ENCODE measurements around the gene PTPRM.

The PTPRM gene

DNA sequence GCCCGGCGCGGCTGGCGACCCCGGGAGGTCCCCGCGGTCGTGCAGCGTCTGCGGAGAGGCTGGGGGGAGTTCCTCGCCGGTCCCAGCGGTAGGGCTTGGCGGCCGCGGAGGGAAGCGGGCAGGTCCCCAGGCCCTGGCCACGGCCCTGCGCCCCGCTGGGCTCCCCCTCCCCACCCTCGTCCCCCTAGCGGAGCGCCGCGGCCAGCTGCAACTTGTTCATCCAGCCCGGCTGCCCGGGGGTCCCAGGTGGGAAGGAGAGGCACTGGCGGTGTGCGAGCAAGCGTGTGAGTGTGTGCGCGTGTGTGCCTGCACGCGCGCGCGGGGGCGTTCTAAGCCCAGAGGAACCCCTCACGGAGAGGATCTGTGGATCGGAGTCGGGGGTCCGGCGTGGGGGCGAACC, 1.3 kb downstream of the PTPRM start:
- no peak for DNase-seq

DNA sequence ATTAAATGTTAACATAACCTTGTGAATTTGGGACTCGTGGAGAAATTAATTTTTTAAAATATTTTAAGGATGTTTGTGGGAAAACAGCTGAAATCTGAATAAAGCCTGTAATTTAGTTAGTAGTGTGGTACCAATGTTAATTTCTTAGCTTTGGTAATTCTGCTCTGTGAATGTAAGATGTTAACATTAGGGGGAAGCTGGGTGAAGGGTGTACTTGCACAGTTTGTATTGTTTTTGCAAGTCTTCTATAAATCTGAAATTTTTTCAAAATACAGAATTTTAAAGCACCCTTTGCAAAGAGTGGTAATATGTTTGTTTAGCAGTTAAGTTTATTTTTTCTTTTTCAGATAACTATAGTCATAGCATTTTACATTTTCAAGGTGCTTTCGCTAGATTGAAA, 4.5 kb downstream of the PTPRM start:
- no peak for DNase-seq

DNA sequence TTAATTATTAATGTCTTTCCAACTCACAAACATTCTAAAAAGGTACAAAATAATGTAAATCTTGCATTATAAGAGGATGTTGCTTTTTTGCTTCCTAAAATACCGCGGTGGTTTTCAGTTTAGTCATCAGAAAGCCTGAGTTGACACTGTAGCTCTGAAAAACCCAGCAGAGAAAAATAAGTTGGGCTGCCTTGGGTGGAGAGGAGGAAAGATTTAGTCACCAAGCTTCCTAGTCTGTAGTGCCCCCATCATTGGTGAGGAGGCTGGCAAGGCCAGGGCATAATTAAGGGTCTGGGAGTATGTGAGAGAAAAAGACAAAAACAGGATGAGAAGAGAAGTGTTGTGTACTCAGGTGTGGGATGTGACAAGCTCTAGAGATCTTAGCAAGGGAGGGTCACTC, 5.7 kb downstream of the PTPRM start:
- DNase-seq, result no peak

DNA sequence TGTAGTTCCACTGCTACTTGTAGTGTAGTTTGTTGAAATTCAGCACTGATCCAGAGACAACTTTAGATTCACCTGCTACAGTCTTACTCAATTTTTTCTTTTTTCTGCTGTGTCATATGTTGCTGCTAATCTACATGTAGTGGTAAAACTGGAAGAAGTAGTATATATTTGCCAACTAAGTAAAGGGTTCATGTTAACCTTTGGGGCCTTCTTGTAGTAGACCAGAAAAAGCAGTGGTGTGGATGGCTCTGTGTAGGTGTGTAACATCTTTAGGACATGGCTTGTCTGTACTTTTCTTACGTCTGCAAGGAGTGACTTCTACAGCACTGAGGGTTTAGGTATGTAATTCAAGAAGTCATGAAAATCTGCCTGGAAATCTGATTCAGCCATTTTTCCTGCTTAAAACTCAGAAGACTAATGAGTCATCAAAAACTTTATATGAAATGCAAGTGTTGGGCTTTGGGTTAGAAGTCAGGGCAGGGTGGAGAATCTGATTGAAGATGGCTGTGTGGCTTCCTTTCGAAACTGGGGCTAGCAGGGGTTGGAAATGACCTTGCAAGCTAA, 8.4 kb downstream of the PTPRM start:
- DNase-seq, result no peak

DNA sequence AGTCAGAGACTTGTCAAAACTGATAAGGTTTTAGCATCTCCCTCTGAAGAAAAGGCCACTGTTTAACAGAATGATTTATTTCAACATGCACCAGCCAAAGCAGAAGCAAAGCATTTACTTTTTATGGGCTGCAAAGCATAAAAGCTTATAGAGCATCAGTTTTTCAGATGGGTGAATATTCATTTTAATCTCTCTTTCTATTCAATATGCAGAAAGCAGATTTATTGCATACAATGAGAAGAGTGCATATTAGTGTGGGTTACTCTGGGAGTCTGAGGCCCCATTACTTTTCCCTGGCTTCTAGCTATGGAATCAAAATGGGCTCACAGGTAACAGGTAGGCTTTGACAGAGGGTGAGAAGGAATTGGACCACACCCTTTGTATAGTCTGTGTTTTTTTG, 9.0 kb downstream of the PTPRM start:
- DNase-seq, result no peak

DNA sequence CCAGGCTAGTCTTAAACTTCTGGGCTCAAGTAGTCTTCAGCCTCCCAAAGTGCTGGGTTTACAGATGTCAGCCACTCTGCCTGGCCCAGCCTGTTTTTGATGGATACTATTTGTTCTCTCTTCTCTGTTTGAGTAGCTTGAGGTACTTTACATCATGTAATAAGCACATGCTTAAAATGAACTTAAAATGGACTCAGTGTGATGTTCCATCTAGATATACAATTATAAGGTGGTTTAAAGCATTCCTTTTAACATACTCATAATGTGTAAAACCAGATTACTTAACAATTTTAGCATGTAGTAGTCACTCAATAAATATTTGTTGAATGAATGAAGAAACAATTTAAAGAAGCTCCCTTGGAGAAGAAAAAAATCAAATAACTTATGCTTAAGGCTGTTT, 9.6 kb downstream of the PTPRM start:
- no peak for DNase-seq

DNA sequence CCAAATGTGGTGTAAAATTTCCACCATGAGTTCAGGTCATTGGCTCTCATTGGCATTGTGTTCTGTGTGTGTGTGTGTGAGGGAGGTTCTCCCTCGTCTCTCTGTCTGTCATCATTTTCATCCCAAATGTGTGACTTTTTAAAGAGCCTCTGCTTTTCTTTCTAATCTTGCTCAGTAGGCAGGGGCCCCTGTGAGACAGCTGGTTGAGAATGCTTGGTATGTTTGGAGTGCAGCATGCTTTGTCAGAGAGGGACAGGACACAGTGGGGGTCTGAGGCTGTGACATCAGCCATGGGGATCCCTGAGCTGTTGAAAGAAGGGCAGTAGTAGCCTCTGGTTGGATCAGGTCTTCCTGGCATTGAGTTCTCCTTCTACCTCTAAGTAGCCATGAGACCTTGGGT, 10.6 kb downstream of the PTPRM start:
- no peak for DNase-seq

DNA sequence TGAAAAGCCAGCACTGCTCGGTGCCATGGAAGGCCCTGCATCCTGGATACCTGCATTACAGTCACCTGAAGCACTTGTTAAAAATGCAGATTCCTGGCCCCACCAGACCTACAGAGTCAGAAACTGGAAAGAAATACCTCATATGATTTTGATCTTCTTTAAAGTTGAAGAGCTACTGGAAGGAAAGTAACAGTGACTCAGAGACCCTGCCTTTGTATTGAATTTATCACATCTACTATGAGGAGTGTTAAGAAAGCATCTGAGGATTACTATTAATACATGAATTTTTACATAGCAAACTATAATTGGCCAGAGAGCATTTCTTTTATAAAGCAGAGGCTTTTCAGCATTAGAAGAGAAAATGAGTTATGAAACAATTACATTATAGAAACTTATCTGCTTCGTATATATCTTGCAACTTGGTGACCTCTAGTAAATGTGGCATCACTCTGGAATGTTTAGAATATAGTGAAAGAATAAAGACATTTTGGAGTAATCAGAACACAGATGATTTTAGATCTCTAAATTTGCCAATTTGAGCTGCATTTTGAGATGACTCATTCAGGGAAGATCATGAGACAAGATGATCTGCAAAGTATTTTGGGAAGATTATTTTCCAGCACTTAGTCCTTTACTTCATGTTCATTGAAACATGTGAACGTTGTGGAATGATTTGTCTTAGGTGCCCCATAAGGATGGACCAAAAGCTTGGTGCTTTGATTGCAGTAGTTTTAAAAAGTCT, 12.2 kb downstream of the PTPRM start:
- DNase-seq, result no peak

DNA sequence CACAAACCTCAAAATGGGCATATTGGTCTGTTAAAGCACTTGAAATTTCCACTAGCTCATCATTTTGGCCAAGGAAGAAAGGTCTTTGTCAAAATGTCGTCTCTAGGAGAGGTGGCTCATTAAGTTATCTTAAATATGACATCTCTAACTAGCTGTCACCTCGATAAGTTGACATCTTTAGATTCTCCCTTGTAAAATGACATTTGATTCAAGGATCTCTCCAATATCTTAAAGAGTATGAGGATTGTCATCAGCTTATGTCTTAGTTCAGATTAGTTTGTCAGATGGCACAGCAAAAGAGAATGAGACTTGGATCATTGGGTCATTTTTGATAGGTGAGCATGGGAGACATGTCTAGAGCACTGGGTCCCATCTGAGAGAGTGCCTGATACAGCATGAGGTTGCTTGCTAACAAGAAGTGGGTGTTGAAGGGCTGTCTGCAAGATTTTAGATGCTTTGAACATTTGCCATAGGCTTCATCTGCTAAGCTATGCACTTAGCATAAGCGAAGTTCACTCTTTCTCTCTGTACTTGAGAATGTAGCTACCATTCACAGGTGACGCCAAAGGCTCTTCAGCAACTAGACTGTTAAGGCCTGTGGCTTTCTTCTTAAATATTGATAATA, 12.9 kb downstream of the PTPRM start:
- DNase-seq, result no peak

DNA sequence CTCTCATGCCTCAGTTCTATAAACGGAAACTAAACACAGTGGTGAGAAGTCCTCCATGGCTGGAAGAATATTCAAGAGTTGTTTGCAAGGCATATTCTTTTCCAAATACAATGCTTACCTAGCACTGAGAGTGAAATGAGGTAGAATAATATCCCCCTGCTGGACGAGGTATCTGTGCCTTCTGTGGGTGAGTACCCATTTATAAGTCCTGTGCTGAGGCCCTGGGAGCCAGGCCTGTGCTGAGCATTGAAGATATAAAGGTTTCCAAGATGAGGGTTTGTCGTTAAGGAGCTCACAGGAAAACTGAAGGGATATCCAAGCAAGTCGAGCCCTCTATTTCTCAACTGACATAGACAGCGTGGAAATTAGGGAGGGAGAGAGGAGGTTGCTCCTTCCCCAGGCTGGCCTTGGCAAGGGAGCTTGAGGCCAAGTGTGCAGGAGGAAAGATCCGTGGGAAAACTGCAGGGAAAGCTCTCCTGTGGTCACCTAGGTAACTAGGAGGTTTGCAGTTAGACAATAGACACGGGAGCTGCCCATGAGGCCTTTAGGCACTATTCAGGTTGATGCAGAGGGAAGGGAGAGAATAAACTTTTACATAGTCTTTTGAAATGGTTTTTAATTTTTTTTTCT, 17.6 kb downstream of the PTPRM start:
- DNase-seq, result no peak

DNA sequence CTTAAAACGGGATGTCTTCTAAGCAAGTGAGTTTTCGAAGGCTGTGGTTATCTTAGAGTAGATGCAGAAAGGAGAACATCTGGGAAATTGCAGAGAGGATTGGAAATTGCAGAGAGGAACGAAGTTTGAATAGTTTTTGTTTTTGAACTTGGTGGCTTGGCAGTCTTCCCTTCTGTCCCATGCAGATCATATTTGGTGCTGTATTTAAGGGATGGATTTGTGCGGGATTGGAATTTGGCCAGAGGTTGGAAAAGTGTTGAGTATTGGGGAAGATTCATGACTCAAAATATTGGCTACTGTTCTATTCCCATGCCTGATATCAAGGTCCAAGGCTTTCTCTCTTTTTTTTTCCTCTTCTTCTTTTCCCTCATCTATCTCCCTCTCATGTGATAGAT, 18.2 kb downstream of the PTPRM start:
- no peak for DNase-seq

DNA sequence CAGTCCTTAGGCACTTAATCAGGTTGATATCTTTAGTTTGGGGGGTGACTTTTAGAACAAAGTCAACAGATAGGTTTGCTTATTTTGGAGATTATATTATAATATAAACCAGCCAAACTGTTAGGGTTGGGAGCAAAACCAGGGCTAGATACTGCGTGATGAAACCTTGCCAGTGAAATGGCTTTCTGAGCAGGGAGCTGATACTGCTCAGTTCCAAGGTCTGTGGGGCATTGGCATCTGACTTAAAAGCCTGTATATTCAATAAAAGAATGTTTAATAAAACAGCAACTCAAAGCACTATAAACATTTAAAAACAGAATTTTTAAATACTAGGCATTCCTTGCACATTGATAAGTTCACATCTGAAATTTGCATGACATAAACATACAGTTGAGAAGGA, 19.3 kb downstream of the PTPRM start:
- DNase-seq, result no peak

DNA sequence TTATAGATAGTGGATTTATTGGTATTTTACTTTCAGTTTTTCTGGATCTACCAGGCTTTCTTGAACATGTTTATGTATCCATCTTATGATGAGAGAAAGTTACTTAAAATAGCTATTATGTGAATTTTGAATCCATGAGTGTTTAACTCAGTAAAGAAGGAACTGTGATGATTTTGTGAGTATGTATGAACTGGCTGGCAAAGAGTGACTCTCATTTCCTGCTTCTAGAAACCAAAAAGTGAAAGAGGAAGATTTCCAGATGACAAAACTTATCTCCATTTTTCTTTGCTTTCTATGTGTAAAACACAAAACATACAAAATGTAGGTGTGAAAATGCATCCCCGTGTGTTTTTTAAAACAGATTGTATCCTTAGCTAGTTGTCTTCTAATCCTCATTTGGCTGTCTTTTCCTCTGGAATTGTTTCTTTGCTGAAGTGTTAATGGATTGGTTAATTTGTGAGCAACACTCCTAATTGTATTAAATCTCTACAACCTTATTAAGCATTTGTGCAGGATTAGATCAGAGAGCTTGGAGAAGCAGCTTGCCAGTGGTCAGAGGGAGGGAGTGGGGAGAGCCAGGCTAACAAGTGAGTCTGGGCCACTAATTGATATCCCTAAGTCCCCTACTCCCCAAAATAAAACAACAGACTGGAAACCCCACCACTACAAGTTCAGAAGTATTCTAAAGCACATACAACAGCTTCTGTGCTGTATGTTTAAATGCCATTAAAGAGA, 23.9 kb downstream of the PTPRM start:
- peak; percentile 48 for DNase-seq

DNA sequence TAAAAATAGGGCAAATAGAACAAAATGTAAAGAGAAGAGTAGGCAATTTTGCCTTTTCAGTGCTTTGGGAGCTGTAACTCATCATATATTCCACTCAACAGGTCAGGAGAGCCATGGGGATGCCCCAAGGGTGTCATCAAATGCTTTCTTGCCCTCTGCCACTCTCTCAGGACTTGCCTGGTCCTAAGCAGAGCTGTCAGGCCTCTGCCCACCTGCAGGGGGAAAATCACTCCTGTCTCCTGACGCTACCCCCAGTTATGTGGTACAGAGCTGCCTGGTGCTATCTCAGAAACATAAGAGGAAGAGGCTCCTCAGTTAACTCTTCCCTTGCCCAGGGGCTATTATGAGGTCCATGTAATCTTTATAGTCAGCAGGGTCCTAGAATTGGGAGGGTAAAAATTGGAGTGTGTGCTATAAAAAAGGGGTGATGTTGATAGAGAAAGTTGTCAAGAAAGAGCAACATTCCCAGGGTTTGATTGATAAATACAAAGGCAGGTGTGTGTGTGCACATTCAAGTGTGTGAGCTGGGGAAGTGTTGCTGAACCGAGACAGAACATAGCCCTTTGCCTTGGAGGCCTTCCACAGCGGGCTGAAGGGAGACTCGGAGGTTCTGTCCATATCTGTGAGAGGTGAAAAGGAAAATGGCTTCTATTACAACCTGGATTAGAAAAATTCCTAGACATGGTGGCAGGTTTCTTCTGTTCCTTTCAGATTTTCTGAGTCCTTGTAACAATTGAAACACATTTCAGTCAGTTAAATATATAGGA, 25.4 kb downstream of the PTPRM start:
- DNase-seq, result no peak

DNA sequence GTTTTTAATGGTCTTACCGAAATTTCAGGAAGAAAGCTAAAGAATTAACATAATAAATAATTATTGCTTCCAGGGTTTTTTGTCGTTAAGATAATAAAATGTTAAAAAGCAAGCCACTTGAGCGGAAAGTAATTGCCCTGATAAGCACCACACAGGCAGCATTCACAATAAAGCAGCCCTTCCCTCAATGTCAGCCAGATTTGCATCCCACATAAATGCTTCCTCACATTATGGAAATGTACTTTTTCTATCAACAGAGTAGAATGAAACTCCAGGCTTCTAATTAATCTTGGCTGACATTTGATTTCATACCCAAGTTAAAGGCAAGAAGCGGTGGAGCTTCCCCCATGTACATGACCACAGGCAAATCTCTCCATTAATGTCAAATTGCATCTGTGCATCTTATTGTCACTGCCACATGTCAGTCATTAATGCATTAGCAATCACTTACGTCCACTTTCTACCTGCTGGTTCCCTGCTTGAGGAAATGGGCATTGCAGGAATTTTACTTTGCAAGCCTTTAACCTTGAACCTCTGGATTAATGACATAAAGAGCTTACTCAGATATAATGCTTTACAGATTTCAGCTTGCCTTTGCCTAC, 26.2 kb downstream of the PTPRM start:
- no peak for DNase-seq

DNA sequence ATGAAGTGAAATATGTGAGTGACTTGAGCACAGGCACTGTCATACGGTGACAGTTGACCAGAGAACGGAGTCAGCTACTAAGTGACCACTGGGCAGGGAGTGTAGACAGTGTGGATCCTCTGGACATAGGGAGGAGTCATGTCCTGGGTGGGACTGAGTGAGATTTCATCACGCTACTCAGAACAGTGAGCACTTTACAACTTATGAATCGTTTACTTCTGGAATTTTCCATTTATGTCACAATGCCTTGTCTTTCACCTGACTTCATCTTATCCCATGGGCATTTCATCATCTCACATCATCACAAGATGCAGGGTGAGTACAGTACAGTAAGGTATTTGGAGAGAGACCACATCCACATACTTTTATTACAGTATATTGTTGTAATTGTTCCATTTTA, 29.0 kb downstream of the PTPRM start:
- no peak for DNase-seq

DNA sequence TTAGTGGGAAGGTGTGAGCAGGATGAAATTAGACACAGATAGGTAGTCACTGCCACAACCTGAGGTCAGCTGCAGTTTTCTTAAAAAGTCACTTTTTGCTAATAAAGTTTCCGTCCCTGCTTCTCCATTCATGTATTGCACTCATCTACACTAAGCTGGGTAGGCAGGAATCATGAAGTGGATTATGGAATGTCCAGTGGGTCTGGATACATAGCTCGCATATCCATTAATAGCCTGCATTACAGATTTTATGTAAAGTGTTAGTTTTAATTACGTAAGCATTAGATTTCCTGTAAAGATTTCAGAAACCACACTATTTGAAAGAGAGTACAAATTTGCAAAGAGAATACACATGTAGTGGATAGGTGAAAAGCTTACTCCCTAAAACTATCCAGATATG, 30.4 kb downstream of the PTPRM start:
- DNase-seq, result no peak

DNA sequence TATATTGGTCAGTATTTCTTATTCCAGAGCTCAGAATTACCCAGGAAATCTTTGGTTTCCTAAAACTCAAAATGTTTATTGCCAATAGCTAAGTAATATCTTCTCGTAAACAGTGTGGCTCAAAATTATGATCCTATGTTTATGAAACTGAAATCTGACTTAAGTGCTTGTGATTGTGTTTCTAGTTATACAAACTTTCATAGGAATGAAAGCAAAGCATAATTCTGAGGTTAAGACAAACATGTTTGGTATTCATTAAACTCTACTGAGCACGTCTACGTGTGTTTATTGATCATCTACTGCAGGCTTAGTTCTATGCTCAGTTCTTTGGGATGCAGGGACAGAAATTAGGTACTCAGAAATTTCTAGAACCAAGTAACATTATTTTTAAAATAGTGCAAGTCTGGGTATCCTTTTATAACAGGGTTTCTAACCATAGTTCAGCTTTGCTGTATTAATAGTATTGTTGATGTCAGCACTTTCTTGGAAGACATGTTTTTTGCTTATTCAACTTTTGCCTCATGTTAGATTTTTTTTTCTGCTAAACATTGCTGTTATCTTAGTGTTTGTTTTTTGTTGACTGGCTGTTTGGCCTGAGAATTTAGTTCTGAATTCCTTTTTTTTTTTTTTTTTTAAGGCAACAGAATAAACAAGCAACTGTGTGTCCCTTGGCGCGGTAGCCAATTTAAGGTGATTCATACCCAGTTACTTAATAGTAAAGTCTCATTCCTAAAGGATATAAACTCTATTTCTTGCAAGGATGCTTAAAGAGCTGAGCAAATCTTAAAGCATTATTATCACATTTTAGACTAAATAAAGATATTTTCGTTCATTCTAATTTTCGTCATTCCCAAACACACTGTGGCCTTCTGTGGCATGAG, 31.3 kb downstream of the PTPRM start:
- DNase-seq, result no peak

DNA sequence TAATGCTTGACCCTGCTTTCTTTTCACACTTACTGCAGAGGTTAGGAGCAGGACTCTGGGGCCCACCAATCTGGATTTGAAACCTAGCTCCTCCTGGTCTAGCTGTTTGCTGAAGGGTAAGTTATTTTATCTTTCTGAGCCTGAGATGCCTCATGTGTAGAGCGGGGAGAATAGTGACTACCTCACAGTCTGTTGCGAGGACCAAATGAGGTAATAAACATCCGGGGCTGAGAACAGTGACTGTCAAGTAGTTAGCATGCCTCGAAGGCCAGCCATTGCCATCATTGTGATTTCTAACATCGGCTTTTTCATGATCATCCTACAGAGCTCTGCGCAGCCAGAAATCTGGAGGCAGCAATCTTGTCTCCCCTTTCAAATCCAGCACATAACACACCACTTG, 32.9 kb downstream of the PTPRM start:
- DNase-seq, result no peak

DNA sequence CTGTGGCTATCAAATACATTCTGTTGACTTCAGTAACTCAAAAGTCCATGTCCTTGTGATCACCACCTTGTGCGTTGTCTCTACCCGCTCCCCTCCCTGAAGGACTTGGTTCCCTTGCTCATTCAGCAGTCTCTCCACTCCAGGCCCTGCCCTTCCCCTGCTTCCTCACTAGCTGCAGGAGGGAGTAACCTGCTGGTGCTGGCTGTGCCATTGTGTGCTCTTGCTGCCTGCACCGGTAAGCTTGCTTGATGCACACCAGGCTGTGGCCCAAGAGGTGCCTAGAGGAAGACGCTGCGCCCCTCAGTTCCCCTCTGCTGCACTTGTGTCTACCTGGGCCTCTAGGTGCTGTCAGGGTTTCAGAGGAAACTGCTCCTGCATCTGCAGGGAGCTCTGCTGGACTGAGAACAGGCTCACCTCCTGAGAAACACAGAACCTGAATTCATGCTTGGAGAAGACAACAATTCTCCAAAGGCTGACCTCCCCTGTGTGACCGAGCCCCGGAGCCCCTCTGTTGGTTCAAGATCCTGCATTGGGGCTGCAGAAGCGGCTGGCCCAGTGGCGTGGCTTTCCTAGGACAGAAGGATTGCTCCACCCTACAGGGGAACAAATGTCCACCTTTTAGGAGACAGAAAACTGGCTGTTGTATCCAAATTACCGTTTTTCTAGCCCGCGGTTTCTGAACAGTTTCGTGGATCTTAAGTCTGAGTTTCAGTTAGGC, 33.6 kb downstream of the PTPRM start:
- no peak for DNase-seq

DNA sequence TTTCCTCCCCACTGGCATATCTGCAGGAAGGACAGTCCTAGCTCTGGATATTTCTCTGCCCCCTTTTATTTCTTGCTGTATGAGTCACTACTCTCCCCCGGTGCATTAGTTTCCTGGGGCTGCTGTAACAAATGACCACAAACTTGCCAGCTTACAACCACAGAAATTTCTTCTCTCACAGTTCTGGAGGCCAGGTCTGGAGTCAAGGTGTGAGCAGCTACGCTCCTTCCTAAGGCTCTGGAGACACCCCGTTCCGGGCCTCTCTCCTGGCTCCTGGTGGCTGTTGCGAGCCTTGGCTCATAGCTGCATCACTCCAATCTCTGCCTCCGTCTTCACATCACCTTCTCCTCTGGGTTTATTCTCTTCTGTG, 34.1 kb downstream of the PTPRM start:
- no peak for DNase-seq
